Measurements from ENCODE around the gene NWD2.

NWD2 gene

GRCh38 chr4:37442062-37442323 is 197.4 kb downstream of the NWD2 start:
- no peak for DNase-seq

- no peak for DNase-seq
Observed at GRCh38 chr4:37443137-37443536, 198.6 kb downstream of the NWD2 start.

- DNase-seq, result no peak
Observed at GRCh38 chr4:37445023-37445422, 200.5 kb downstream of the NWD2 start.

- DNase-seq, result no peak
Observed at GRCh38 chr4:37446016-37446415, 201.5 kb downstream of the NWD2 start.

GRCh38 chr4:37447886-37448285 is 203.3 kb downstream of the NWD2 start:
- no peak for DNase-seq

- DNase-seq, result no peak
Observed at GRCh38 chr4:37450309-37450708, 205.8 kb downstream of the NWD2 start.

GRCh38 chr4:37450911-37451310 is 206.4 kb downstream of the NWD2 start:
- no peak for DNase-seq

GRCh38 chr4:37451656-37452055 is 207.1 kb downstream of the NWD2 start:
- DNase-seq, result no peak

- no peak for DNase-seq
Observed at GRCh38 chr4:37452952-37453280, 208.4 kb downstream of the NWD2 start.

- peak; percentile 81 for DNase-seq
Observed at GRCh38 chr4:37453281-37453998, 208.9 kb downstream of the NWD2 start.

- DNase-seq, result no peak
Observed at GRCh38 chr4:37453999-37454800, 209.7 kb downstream of the NWD2 start.

- DNase-seq, result no peak
Observed at GRCh38 chr4:37455301-37456131, 211.0 kb downstream of the NWD2 start.

- DNase-seq, result no peak
Observed at GRCh38 chr4:37461801-37462200, 217.3 kb downstream of the NWD2 start.

GRCh38 chr4:37463033-37463856 is 218.7 kb downstream of the NWD2 start:
- DNase-seq, result no peak

GRCh38 chr4:37464373-37465128 is 220.0 kb downstream of the NWD2 start:
- DNase-seq, result no peak

GRCh38 chr4:37465296-37465695 is 220.8 kb downstream of the NWD2 start:
- DNase-seq, result no peak

- no peak for DNase-seq
Observed at GRCh38 chr4:37465845-37466244, 221.3 kb downstream of the NWD2 start.

- no peak for DNase-seq
Observed at GRCh38 chr4:37467223-37467622, 222.7 kb downstream of the NWD2 start.

GRCh38 chr4:37467824-37468223 is 223.3 kb downstream of the NWD2 start:
- no peak for DNase-seq

GRCh38 chr4:37469286-37469685 is 224.7 kb downstream of the NWD2 start:
- DNase-seq, result no peak

- DNase-seq, result no peak
Observed at GRCh38 chr4:37470245-37470644, 225.7 kb downstream of the NWD2 start.

- DNase-seq, result no peak
Observed at GRCh38 chr4:37471093-37471492, 226.6 kb downstream of the NWD2 start.
